ENCODE data around the gene ZNF311.

Gene ZNF311

DNA sequence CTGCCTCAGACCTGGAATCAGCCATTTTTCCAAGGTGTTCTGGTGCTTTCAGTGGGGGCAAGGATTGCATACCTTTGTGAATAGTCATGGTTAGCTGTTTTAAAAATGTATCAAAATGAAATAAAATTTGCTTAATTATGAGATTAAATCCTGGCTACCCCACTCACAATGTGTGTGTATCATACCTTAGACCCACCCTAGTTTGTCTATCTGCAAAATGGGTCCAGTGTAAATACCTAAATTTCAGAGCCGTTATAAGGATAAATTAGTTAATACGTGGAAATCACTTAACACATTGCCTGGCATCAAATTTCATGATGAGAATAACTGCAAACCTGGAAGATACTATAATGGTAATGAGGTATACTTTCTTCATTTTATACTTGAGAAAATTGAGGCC is 3.0 kb upstream of the ZNF311 start:
- FAIRE-seq, result no peak
- no peak for DNase-seq (ENCODE audit: insufficient read length, low spot score)
- no peak for TF ChIP-seq POLR2A (IDR thresholded peaks at IDR 0.05; ENCODE audit: low read depth, low read length)

DNA sequence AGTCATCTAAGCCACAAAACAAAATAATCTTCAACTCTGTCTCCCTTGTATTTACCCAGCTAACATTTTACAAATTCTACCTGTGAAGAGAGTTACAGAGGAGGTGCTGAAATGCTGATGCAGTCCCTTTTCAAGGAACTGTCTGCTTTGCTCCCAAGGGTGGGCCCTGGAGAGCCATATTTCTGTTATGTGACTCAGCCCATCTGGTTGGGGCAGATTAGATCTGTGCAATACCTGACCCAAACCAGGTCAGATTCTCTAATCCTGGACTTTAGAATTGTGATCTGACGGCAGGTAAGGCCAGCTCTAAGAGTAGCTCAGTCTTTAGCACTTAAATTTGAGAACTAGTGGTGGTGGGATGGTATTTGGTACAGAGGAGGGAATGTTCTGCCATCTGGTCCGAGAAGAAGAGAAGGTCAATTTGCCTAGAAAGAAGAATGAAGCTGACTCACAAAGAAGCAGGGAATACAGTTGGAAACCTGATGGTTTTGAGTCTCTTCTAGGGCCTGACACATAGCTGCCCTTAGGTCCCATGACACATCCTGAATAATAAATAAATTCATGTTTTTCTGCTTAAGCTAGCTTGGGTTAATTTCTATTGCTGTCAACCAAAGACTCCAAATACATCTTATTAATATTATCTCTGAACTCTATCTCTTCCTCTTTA is 8.1 kb downstream of the ZNF311 start:
- FAIRE-seq (no peak), DNase-seq (ENCODE audit: insufficient read length, low spot score) (no peak)
- no peak for TF ChIP-seq POLR2A (IDR thresholded peaks at IDR 0.05; ENCODE audit: low read depth, low read length)

DNA sequence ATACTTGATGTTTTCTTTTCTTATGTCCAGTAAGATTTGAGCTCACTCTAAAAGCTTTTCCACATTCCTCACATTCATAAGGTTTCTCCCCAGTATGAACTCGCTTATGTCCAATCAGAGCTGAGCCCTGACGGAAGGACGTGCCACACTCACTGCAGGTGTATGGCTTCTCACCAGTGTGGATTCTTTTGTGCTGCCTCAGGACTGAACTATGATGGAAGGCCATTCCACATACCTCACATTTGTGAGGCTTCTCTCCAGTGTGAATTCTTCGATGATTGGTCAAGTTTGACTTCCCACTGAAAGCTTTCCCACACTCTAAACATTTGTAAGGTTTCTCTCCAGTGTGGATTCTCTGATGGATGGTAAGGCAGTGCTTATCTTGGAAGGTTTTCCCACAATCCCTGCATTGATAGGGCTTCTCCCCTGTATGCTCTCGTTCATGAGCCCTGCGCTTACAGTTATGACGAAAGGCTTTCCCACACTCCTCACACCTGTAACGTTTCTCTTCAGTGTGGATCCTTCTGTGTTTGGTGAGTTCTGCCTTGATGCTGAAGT is 9.9 kb downstream of the ZNF311 start:
- FAIRE-seq (no peak), DNase-seq (ENCODE audit: insufficient read length, low spot score) (no peak)

DNA sequence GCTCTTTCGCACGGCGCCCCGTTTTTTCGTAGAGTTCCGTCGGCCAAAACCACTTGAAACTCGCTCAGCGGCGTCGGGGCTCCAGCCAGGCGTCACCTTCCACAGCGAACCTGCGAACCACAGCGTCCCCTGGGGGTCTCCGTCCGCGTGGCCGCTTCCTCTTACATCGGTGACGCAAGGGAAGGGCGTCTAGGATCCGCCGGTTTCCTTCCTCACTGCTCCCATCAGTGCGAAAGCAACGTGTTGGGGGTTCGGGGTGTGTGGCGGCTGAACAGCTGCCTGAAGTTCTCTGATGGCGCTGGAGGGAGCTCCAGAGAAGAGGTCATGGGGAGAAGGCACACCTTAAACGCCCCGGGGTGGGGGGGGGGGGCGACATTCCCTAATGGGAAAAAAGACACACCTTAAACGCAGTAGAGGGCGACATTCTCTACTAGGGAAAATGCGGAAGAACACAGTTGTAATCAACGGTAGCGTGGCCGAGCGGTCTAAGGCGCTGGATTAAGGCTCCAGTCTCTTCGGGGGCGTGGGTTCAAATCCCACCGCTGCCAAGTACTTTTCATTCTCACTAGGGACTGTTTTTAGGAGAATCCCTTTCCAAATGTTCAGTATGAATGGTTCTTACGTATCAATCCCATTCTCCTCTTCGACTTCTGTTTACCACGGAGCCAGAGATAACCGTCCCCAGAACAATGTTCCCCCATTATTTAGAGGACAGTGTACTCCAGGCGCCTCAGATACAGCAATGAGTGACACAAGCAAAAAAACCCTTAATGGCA is 16.4 kb downstream of the ZNF311 start:
- FAIRE-seq, result no peak
- no peak for DNase-seq (ENCODE audit: insufficient read length, low spot score)
- TF ChIP-seq POLR2A (IDR thresholded peaks at IDR 0.05; ENCODE audit: low read depth, low read length), result no peak

More for the DNA sequence above, 9.9 kb downstream of the ZNF311 start:
- TF ChIP-seq POLR2A (IDR thresholded peaks at IDR 0.05; ENCODE audit: low read depth, low read length), result no peak

DNA sequence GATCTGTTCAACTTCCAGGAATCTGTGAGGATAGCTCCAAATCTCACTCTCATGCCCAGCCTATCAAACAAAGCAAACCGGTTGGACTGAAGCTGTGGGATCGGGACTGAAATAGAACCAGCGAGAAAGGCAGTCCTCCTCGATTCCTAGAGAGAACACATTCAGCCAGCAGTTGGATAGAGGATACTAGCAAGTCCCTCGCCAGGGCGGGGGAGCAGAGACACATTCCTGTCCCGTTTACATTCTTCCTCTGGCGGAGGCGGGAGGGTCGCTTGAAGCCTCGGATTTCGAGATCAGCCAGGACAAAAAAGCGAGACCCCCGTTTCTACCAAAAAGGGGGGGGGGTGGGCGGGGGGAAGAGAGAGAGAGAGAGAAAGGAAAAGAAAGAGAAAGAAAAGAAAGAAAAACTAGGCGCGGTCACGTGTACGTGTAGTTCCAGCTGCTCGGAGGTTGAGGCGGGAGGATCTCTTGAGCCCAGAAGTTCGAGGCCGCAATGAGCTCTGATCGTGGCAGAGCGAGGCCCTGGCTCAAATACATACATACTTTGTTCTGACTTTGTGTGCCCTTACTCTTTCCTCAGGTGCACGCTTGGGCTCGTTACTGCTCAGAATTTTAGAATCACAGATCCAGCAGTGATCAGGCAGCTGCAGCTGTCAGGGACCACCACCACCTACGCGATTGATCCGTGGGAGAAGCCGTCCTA is 19.5 kb downstream of the ZNF311 start:
- FAIRE-seq (peak; percentile 94), DNase-seq (ENCODE audit: insufficient read length, low spot score) (peak; percentile 74)
- peak; percentile 60 for TF ChIP-seq POLR2A (IDR thresholded peaks at IDR 0.05; ENCODE audit: low read depth, low read length)

DNA sequence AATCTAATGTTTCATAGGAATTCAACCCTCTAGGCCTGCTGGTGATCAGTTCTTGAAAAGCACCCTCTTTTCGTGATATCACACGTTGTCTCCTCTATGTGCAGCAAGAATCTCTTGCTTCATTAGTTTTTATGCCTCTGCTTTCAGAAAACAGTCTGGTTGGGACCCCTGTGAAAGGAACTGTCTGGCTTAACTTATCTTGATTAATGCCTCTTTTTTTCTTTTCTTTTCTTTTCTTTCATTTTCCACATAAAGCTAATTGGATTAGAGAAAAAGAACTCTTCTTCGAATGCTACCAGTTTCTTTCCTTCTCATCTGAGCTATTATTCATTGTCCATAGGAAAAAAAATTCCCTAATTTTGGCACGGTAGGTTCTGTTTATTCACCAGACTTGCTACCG is 21.3 kb downstream of the ZNF311 start:
- FAIRE-seq (no peak), DNase-seq (ENCODE audit: insufficient read length, low spot score) (no peak)
- TF ChIP-seq POLR2A (IDR thresholded peaks at IDR 0.05; ENCODE audit: low read depth, low read length), result no peak

DNA sequence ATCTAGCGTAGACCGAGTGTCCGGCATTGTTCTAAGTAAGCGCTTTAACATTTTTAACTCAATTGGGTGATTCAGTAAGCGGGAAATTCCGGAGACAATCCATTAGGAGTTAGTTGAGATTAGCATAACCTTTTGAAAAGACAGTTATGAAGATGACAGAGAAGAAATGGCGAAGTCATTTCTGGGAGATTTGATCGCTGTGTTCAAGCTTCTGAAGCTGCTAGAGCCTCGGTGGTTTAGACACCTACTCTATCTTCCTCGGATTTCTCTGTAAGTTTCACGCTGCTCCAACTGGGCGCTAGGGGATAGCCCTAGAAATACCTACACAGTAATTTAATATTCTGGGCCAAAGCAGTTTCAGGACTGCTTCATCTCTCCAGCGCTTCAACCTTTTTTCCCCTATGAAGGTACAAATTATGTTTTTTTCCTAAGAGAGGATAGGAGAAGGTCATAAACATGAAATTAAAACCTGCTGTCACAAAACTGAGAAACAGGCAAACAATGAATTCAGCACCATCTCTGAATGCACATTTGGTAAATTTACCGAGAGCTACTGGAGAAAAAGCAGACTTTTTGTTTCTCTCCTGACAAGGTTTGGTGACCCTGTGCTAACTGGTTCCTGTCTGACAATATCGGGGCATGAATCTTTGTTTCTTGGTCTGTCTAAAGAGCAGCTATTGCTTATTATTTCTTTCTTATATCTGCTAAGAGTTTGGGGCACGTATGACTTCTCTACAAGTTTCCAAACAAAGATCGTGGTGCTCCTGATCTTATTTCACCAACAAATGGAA is 22.4 kb downstream of the ZNF311 start:
- FAIRE-seq, result no peak
- DNase-seq (ENCODE audit: insufficient read length, low spot score), result no peak
- TF ChIP-seq POLR2A (IDR thresholded peaks at IDR 0.05; ENCODE audit: low read depth, low read length), result no peak

DNA sequence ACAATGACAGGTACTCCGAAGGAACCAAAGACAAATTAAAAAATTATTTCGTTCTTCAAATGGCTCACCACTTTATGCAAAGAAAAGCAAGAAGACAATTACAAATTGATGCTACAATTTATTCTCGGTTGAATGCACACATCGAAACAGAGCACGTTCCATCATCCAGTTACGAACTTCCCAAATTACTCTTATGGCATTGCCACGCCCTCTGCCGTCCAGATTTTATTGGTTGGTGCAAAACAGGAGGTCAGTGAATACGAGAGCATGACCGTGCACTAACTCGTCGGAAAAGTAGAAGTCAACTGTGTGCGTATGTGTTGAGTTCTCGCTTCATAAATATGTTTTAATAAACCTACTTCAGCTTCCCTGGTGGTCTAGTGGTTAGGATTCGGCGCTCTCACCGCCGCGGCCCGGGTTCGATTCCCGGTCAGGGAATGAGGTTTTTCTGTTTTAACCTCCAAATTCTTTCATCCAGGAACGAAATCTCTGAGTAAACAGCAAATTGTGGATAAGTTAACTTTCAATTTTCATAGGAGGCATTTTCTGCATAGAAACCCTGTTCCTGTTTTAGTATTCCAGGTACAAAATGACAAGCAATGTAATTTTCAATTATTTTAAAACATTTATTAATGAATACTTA is 23.2 kb downstream of the ZNF311 start:
- DNase-seq (ENCODE audit: insufficient read length, low spot score) (peak; percentile 28), FAIRE-seq (peak; percentile 86)
- no peak for TF ChIP-seq POLR2A (IDR thresholded peaks at IDR 0.05; ENCODE audit: low read depth, low read length)

DNA sequence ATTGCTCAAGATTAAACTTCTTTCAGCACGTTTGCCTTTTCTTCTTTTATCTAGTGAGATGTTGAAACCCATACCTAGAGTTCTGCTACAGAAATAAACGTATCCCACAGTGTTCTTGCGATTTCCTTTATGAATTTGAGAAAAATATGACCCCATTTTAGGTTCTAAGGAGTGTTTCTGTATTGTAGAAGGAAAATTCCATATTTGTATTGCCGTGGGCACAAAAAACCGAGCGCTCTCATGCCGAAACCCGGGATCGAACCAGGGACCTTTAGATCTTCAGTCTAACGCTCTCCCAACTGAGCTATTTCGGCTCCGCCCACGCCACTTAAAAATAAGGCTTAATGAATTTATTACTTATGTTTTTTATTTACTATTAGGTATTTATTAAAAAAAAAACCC is 23.7 kb downstream of the ZNF311 start:
- FAIRE-seq, result no peak

DNA sequence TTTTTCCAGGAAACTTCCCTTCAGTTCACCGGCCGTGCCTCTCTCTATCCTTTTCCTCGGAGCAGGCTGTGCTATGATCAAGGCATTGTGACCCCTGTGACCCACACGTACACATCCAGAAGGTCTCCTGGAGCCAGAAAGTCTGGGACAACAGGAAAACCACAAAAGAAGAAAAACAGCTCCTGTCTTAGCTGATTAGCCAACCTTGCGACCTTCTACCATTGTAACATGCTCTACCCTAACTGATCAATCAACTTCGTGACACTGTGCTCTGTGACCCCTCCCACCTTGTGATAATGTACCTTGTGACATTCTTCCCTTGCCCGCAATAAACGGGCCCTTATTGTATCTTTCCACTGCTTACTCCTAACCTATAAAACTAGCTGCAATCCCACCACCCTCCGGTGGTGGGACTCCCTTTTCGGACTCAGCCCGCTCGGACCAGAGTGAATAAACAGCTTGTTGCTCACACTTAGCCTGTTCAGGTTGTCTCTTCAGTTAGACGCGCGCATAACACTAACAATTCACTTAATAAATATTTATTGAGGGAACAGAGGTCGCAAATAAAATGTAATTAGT is 24.2 kb downstream of the ZNF311 start:
- no peak for TF ChIP-seq POLR2A (IDR thresholded peaks at IDR 0.05; ENCODE audit: low read depth, low read length)
- FAIRE-seq, result peak; percentile 79
- DNase-seq (ENCODE audit: insufficient read length, low spot score), result peak; percentile 63

More for the DNA sequence above, 23.7 kb downstream of the ZNF311 start:
- no peak for DNase-seq (ENCODE audit: insufficient read length, low spot score)
- no peak for TF ChIP-seq POLR2A (IDR thresholded peaks at IDR 0.05; ENCODE audit: low read depth, low read length)

DNA sequence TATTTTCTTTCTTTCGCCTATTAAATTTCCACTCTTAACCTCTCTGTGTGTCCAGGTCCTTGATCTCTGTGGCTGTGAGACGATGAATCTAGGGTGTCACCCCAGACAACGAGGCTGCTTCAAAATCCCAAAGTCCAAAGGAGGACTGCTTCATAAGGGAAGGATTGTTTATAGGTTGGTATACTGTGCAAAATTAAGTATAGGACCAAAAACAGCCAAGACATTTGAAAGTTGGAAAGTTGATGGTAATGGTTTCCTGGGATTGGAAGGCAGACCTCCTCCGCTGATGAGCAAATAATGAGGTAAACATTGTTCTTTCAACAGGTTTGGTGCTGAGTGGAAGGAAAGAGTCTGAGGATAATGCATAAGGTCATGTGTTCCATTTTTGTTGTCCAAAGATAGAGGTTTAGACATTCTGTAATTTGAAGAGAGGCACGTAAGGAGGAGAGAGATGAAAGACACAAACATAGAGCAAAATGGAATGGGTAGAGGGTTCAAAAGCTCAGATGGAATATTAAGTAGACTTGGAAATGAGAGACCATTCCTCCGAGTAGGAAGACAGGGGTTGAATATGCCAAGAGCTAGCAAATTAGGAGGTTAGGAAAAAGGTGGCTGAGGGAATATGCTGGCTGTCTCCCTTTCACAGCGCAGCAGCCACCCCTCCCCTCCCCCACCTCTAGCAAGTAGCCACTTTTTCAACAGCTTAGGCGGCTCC is 24.8 kb downstream of the ZNF311 start:
- no peak for TF ChIP-seq POLR2A (IDR thresholded peaks at IDR 0.05; ENCODE audit: low read depth, low read length)
- DNase-seq (ENCODE audit: insufficient read length, low spot score), result no peak

DNA sequence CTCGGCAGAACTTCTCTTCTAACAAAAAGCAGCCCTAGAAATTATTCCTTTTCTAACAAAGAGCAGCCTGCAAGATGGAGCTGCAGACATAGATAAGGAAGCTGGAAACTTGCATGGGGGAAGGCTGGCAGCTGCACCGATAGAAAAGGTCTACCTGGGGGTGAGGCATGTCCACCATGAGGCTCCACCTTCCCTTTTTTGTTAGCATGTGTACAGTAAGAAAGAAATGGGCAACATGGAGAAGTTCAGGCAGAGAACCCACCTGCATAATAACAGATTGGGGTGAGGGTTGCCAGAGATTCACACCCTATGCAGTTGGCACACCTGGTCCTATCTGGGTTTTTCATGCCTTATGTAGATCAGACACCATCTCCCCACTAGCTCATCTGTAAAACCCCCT is 25.4 kb downstream of the ZNF311 start:
- no peak for TF ChIP-seq POLR2A (IDR thresholded peaks at IDR 0.05; ENCODE audit: low read depth, low read length)
- FAIRE-seq (no peak), DNase-seq (ENCODE audit: insufficient read length, low spot score) (no peak)

More for the DNA sequence above, 24.8 kb downstream of the ZNF311 start:
- no peak for FAIRE-seq
